ENCODE measurements around the gene HEPH. TPM values are rescaled to one million over a fixed set of nuclear protein-coding genes. Genes with fewer than 3 reads are reported as not detected.

HEPH gene
- total RNA-seq, 3 donors from 2014 or later (not counting 1 experiment from before 2014, with no cell fraction given): not detected

DNA sequence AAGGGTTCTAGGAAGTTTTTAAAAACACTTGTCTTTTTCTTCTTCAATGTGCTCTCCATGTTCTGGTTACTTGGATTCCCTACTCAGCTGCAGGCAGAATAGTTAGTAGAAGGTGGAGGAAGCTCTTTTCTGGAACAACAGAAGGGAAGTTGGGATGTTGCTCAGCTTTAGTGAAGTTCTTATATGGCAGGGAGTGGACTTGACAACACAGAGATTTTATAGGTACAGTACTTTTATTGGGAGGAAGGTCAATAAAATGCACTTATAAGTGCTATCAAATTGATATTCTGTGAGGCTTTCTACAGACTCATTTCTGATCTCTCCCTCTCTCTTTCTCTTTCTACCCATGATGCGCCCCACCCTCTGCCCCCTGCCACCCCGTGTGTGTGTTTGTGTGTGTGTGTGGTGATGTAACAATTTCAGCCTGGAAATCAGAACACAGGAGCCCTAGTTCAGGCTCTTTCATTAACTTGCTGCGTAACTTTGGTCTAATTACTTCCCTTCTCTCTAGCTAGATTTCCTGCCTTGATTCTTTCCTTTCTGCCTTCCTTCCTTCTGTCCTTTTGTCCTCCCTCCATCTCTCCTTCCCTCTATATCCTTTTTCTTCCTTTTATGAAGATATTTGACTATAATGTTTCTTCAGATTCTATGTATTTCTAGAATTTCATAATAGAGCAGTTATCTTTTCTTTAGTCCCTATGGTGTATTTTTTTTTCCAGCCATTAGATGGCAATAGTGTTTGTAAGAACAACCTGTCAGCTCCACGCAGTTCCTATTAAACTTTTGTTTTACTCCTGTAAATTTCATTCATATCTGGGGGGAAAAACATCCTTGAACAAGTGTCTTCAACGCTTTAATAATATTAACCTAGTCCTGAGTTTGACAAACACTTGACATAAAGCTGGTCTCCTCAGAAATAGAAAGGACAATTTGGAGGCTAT, 37.1 kb downstream of the HEPH start:
- H3K9me3 ChIP-seq (ENCODE audit: control insufficient read depth, insufficient read depth, low read length): no peaks in the 10 kb centered on the region
- WGBS (ENCODE audit: insufficient coverage): 71% methylated on average over 1 of the region's 5 CpGs
- Mint-ChIP-seq H3K4me1 (peaks cover 19 to 25% of the 10 kb centered on the region in 2 donors), H3K27ac (no peak overlapping the region), H3K9me3 (no peaks in the 10 kb centered on the region), H3K27me3 (ENCODE audit: low read depth in 2 of 2) (peaks cover 6 to 23% of the 10 kb centered on the region in 2 donors), H3K36me3 (no peaks in the 10 kb centered on the region), H3K4me3 (peak overlapping the region; percentile 4)
- TF ChIP-seq, protein P1, sequence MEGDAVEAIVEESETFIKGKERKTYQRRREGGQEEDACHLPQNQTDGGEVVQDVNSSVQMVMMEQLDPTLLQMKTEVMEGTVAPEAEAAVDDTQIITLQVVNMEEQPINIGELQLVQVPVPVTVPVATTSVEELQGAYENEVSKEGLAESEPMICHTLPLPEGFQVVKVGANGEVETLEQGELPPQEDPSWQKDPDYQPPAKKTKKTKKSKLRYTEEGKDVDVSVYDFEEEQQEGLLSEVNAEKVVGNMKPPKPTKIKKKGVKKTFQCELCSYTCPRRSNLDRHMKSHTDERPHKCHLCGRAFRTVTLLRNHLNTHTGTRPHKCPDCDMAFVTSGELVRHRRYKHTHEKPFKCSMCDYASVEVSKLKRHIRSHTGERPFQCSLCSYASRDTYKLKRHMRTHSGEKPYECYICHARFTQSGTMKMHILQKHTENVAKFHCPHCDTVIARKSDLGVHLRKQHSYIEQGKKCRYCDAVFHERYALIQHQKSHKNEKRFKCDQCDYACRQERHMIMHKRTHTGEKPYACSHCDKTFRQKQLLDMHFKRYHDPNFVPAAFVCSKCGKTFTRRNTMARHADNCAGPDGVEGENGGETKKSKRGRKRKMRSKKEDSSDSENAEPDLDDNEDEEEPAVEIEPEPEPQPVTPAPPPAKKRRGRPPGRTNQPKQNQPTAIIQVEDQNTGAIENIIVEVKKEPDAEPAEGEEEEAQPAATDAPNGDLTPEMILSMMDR (IDR thresholded peaks at IDR 0.05): no peak
- no peak for ATAC-seq
- H3K4me1 ChIP-seq (ENCODE audit: control insufficient read depth, insufficient read depth, low read length): no peaks in the 10 kb centered on the region
- H3K36me3 ChIP-seq (ENCODE audit: control insufficient read depth, insufficient read depth, low read length): no peaks in the 10 kb centered on the region
- no peak overlapping the region for H3K27ac ChIP-seq (ENCODE audit: low read length)
- H3K27me3 ChIP-seq (ENCODE audit: control insufficient read depth, insufficient read depth, low read length): no peaks in the 10 kb centered on the region
- intact Hi-C loops (cut with micrococcal nuclease): no loop called here
- no peak overlapping the region for H3K4me3 ChIP-seq (ENCODE audit: low read length)
- peak in 1 of 2 donors; percentile 6 for DNase-seq

DNA sequence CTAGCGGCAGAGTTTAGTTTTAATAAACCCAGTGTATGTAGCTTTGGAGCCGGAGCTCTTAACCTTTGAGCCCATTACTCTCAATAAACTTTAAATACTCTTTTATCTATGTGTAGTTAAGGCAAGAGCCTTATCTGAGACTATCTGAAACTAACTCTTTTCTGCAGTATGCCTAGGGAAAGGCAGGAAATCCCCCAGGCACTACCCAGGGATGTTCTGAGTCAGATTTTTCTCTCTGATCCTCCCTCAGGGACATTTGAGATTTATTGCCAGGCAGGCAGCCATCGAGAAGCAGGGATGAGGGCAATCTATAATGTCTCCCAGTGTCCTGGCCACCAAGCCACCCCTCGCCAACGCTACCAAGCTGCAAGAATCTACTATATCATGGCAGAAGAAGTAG, 39.1 kb downstream of the HEPH start:
- TF ChIP-seq, protein P1 (IDR thresholded peaks at IDR 0.05): no peak
- H3K27me3 ChIP-seq (ENCODE audit: control insufficient read depth, insufficient read depth, low read length): no peaks in the 10 kb centered on the region
- ATAC-seq (no peak), DNase-seq (no peak)
- H3K27ac ChIP-seq (ENCODE audit: low read length): no peak overlapping the region
- H3K4me1 ChIP-seq (ENCODE audit: control insufficient read depth, insufficient read depth, low read length): no peaks in the 10 kb centered on the region
- H3K36me3 ChIP-seq (ENCODE audit: control insufficient read depth, insufficient read depth, low read length): no peaks in the 10 kb centered on the region
- H3K4me1 Mint-ChIP-seq: peaks cover 19 to 25% of the 10 kb centered on the region in 2 donors
- H3K4me3 Mint-ChIP-seq: no peak overlapping the region
- H3K36me3 Mint-ChIP-seq: no peaks in the 10 kb centered on the region
- H3K4me3 ChIP-seq (ENCODE audit: low read length): no peak overlapping the region
- no peaks in the 10 kb centered on the region for H3K9me3 Mint-ChIP-seq
- H3K9me3 ChIP-seq (ENCODE audit: control insufficient read depth, insufficient read depth, low read length): no peaks in the 10 kb centered on the region
- H3K27me3 Mint-ChIP-seq (ENCODE audit: low read depth in 2 of 2): peaks cover 6 to 22% of the 10 kb centered on the region in 2 donors
- WGBS (ENCODE audit: insufficient coverage): 64% methylated on average over 3 of the region's 5 CpGs
- H3K27ac Mint-ChIP-seq: no peak overlapping the region
- intact Hi-C loops (cut with micrococcal nuclease): no loop called here

DNA sequence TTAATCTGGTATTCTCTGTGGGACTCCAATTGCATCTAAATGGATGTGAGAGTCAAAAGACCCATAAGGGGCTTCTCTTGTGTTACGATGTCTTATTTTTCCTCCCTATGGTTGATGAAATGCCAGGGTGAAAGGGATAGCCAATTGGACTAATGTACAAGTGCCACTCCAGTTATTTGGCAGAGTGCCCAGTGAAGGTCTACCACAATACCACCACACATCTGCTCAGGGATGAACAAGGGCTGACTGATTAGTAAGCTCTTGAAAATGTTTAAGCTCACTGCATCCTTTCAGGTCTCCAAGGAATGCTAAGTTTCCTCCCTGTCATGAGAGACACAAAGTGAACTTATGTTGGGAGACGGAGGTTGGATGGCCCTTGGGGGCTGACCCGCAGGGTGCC, 57.8 kb downstream of the HEPH start:
- no peak for DNase-seq
- no peaks in the 10 kb centered on the region for H3K36me3 ChIP-seq (ENCODE audit: control insufficient read depth, insufficient read depth, low read length)
- no peak overlapping the region for H3K27ac ChIP-seq (ENCODE audit: low read length)
- Mint-ChIP-seq H3K4me1 (peaks cover 0 to 4% of the 10 kb centered on the region in 2 donors), H3K9me3 (peaks cover 0 to 2% of the 10 kb centered on the region in 2 donors), H3K27me3 (ENCODE audit: low read depth in 2 of 2) (peaks cover 4 to 47% of the 10 kb centered on the region in 2 donors), H3K27ac (no peak overlapping the region), H3K36me3 (no peaks in the 10 kb centered on the region), H3K4me3 (no peak overlapping the region)
- H3K4me1 ChIP-seq (ENCODE audit: control insufficient read depth, insufficient read depth, low read length): no peaks in the 10 kb centered on the region
- ATAC-seq: no peak
- intact Hi-C loops (cut with micrococcal nuclease): no loop called here
- H3K4me3 ChIP-seq (ENCODE audit: low read length): no peak overlapping the region
- no peaks in the 10 kb centered on the region for H3K27me3 ChIP-seq (ENCODE audit: control insufficient read depth, insufficient read depth, low read length)
- H3K9me3 ChIP-seq (ENCODE audit: control insufficient read depth, insufficient read depth, low read length): no peaks in the 10 kb centered on the region
- 97% methylated on average over 2 of the region's 3 CpGs for WGBS (ENCODE audit: insufficient coverage)
- TF ChIP-seq, protein P1 (IDR thresholded peaks at IDR 0.05): no peak

Data from natural killer cell (primary cell).